Neural progenitor cell (in vitro differentiated cells): ENCODE measurements around the gene NR3C2. TPM values are rescaled to one million over a fixed set of nuclear protein-coding genes. Genes with fewer than 3 reads are reported as not detected.

ENCODE experiments used
- DNase-seq: peaks from one replicate; pipeline ENCODE4 v3.0.0-alpha.2; 2016; ENCODE audit warnings: low spot score
- H2AFZ ChIP-seq: fragments of 200-600 bp; sonication (generic); replicated peaks from 2 replicates; pipeline ENCODE4 v1.6.1; 2016; ENCODE audit warnings: antibody characterized with exemption
- H3F3A ChIP-seq: fragments of 200-600 bp; sonication (generic); 2 replicates; pipeline ENCODE4 v1.6.1; 2016; ENCODE audit warnings: antibody characterized with exemption, low read depth
- H3K27ac ChIP-seq: fragments of 200-600 bp; sonication (generic); 2 replicates; pipeline ENCODE4 v1.5.1; 2016; ENCODE audit warnings: mild to moderate bottlenecking
- H3K27me3 ChIP-seq: fragments of 200-600 bp; sonication (generic); 2 replicates; pipeline ENCODE4 v1.6.1; 2016; ENCODE audit warnings: mild to moderate bottlenecking, moderate library complexity
- H3K36me3 ChIP-seq: fragments of 200-600 bp; sonication (generic); 2 replicates; pipeline ENCODE4 v1.5.1; 2016
- H3K4me1 ChIP-seq: fragments of 200-600 bp; sonication (generic); 2 replicates; pipeline ENCODE4 v1.6.1; 2016; ENCODE audit warnings: mixed run types
- H3K4me2 ChIP-seq: fragments of 200-600 bp; sonication (generic); 2 replicates; pipeline ENCODE4 v1.6.1; 2016
- H3K4me3 ChIP-seq: fragments of 200-600 bp; sonication (generic); 2 replicates; pipeline ENCODE4 v1.5.1; 2016
- H3K79me2 ChIP-seq: fragments of 200-600 bp; sonication (generic); 2 replicates; pipeline ENCODE4 v1.6.1; 2016; ENCODE audit warnings: low read depth
- H3K9ac ChIP-seq: fragments of 200-600 bp; sonication (generic); 2 replicates; pipeline ENCODE4 v1.6.1; 2016
- H3K9me3 ChIP-seq: fragments of 200-600 bp; sonication (generic); 2 replicates; pipeline ENCODE4 v1.5.1; 2016; ENCODE audit warnings: low read depth
- H4K20me1 ChIP-seq: fragments of 200-600 bp; sonication (generic); 2 replicates; pipeline ENCODE4 v1.6.1; 2016; ENCODE audit warnings: low read depth
- H3K27ac Mint-ChIP-seq: 3 replicates; pipeline ENCODE4 v1.8.0; 2021; ENCODE audit warnings: mixed read lengths
- H3K27me3 Mint-ChIP-seq: 2 replicates; pipeline ENCODE4 v1.8.0; 2022; ENCODE audit warnings: low read depth, mild to moderate bottlenecking, inconsistent platforms, moderate library complexity, mixed read lengths; ENCODE audit not compliant: insufficient read depth
- H3K36me3 Mint-ChIP-seq: 3 replicates; pipeline ENCODE4 v1.8.0; 2021; ENCODE audit warnings: mixed read lengths
- H3K4me1 Mint-ChIP-seq: 3 replicates; pipeline ENCODE4 v1.8.0; 2021; ENCODE audit warnings: mixed read lengths
- H3K4me3 Mint-ChIP-seq: 3 replicates; pipeline ENCODE4 v1.8.0; 2021; ENCODE audit warnings: mild to moderate bottlenecking, moderate library complexity, mixed read lengths
- H3K9me3 Mint-ChIP-seq: 3 replicates; pipeline ENCODE4 v1.8.0; 2020; ENCODE audit warnings: mixed read lengths
- EZH2 ChIP-seq: fragments of 200-600 bp; sonication (generic); IDR thresholded peaks from 2 replicates; pipeline ENCODE4 v1.6.1; 2017; ENCODE audit warnings: antibody characterized with exemption, mild to moderate bottlenecking, moderate library complexity
- EZH2phosphoT487 ChIP-seq: fragments of 200-600 bp; sonication (generic); IDR thresholded peaks from 2 replicates; pipeline ENCODE4 v1.6.1; 2017; ENCODE audit warnings: antibody characterized with exemption
- total RNA-seq: library from RNA; depleted of rRNA; stranded (reverse); fragments of >200 nt; gene quantifications from 2 replicates; pipeline ENCODE4 v1.2.3, GENCODE V29; 2015; ENCODE audit warnings: low replicate concordance
- TF ChIP-seq, protein P1 (sequence below): fragments of 200-600 bp; sonication (generic); IDR thresholded peaks from 2 replicates; pipeline ENCODE4 v1.5.1; 2017; ENCODE audit warnings: antibody characterized with exemption, mild to moderate bottlenecking

The NR3C2 gene
- total RNA-seq, 1 donor from 2014 or later: 0.73 TPM

DNA sequence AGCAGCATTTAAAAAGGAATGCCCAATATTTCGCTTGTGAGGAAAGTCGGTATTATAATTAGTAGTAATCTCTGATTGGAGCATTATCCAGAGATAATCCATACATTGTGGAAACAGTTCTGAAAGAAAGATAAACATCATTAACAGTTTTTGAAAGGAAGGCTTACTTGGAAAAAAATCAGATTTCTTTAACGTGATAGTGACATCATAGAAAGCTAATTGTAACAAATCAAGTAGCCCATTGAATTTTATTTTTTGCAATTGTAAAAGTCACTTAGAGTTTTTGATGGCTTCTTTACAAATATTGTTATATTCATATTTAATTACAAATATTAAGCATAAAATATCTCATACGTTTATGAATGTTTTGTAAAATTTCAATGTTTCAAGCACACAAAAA lies 11.6 kb upstream of the NR3C2 start:
- TF ChIP-seq, protein P1, sequence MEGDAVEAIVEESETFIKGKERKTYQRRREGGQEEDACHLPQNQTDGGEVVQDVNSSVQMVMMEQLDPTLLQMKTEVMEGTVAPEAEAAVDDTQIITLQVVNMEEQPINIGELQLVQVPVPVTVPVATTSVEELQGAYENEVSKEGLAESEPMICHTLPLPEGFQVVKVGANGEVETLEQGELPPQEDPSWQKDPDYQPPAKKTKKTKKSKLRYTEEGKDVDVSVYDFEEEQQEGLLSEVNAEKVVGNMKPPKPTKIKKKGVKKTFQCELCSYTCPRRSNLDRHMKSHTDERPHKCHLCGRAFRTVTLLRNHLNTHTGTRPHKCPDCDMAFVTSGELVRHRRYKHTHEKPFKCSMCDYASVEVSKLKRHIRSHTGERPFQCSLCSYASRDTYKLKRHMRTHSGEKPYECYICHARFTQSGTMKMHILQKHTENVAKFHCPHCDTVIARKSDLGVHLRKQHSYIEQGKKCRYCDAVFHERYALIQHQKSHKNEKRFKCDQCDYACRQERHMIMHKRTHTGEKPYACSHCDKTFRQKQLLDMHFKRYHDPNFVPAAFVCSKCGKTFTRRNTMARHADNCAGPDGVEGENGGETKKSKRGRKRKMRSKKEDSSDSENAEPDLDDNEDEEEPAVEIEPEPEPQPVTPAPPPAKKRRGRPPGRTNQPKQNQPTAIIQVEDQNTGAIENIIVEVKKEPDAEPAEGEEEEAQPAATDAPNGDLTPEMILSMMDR: no peak
- TF ChIP-seq EZH2phosphoT487 (no peak), EZH2 (no peak)
- Histone ChIP-seq H2AFZ (no peak overlapping the region), H3K36me3 (no peaks in the 10 kb centered on the region), H3K4me3 (no peak overlapping the region), H3K27ac (no peak overlapping the region), H3K4me2 (no peak overlapping the region), H4K20me1 (no peaks in the 10 kb centered on the region), H3K27me3 (no peaks in the 10 kb centered on the region), H3F3A (no peaks in the 10 kb centered on the region), H3K9me3 (no peaks in the 10 kb centered on the region), H3K4me1 (no peaks in the 10 kb centered on the region), H3K9ac (no peak overlapping the region), H3K79me2 (no peaks in the 10 kb centered on the region)
- no peaks in the 10 kb centered on the region for H3K9me3 Mint-ChIP-seq
- H3K4me3 Mint-ChIP-seq: no peak overlapping the region
- H3K4me1 Mint-ChIP-seq: no peaks in the 10 kb centered on the region
- H3K27me3 Mint-ChIP-seq: no peaks in the 10 kb centered on the region
- no peak for DNase-seq
- no peak overlapping the region for H3K27ac Mint-ChIP-seq
- H3K36me3 Mint-ChIP-seq: no peaks in the 10 kb centered on the region

DNA sequence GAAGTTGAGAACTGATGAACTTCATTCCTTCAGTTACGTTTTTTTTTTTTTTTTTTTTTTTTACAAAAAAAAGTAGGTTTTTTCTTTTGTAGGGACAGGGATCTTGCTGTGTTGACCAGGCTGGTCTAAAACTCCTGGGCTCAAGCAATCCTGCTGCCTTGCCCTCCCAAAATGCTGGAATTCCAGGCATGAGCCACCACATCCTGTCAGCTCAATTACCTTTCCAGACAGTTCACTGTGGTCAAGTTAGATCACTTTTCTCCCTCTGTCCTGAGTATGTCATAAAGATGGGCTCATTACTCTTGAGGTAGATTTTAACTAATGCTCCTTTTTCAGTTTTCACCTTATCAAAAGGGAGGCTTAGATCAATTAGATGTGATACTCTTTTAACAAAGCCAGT lies 10.8 kb upstream of the NR3C2 start:
- H3K4me1 ChIP-seq: no peaks in the 10 kb centered on the region
- no peaks in the 10 kb centered on the region for H3K27me3 Mint-ChIP-seq
- no peaks in the 10 kb centered on the region for H3K36me3 ChIP-seq
- no peaks in the 10 kb centered on the region for H3K4me1 Mint-ChIP-seq
- no peaks in the 10 kb centered on the region for H4K20me1 ChIP-seq
- no peak overlapping the region for H3K27ac Mint-ChIP-seq
- H3K9me3 ChIP-seq: no peaks in the 10 kb centered on the region
- H3K4me3 Mint-ChIP-seq: no peak overlapping the region
- H2AFZ ChIP-seq: no peak overlapping the region
- no peak overlapping the region for H3K9ac ChIP-seq
- H3F3A ChIP-seq: no peaks in the 10 kb centered on the region
- no peak overlapping the region for H3K4me3 ChIP-seq
- peaks cover 6% of the 10 kb centered on the region for H3K27me3 ChIP-seq
- no peak for DNase-seq
- TF ChIP-seq EZH2phosphoT487 (no peak), EZH2 (no peak)
- TF ChIP-seq, protein P1: no peak
- H3K79me2 ChIP-seq: no peaks in the 10 kb centered on the region
- H3K9me3 Mint-ChIP-seq: no peaks in the 10 kb centered on the region
- no peak overlapping the region for H3K27ac ChIP-seq
- no peaks in the 10 kb centered on the region for H3K36me3 Mint-ChIP-seq
- H3K4me2 ChIP-seq: no peak overlapping the region

DNA sequence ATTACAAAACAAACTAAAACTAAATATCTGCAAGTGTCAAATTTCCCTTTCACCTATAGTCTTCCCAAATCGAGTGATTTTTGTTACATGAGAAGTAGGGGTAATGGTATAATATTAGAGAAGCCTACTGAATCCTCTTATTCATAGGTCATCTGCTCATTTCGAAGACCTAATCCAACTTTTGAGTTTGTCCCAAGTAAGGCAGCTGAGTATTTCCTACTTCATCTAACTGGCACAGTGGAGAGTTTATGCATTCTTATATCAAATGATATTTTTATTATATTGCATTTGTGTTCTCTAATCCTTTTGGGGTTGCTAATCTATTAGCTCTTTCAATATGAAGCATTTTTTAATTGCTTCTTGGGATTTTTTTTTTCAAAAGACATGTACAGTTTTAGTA lies 7.7 kb upstream of the NR3C2 start:
- Histone ChIP-seq H3K4me3 (no peak overlapping the region), H3K79me2 (no peaks in the 10 kb centered on the region), H3K9me3 (no peaks in the 10 kb centered on the region), H3K36me3 (no peaks in the 10 kb centered on the region), H3F3A (no peaks in the 10 kb centered on the region), H4K20me1 (no peaks in the 10 kb centered on the region), H3K9ac (no peak overlapping the region), H2AFZ (no peak overlapping the region), H3K27me3 (peaks cover 37% of the 10 kb centered on the region), H3K4me2 (no peak overlapping the region), H3K27ac (no peak overlapping the region), H3K4me1 (no peaks in the 10 kb centered on the region)
- TF ChIP-seq EZH2 (no peak), EZH2phosphoT487 (no peak)
- TF ChIP-seq, protein P1: no peak
- H3K9me3 Mint-ChIP-seq: no peaks in the 10 kb centered on the region
- H3K4me3 Mint-ChIP-seq: no peak overlapping the region
- H3K4me1 Mint-ChIP-seq: peaks cover 4% of the 10 kb centered on the region
- H3K27ac Mint-ChIP-seq: no peak overlapping the region
- no peak for DNase-seq
- H3K27me3 Mint-ChIP-seq: peaks cover 14% of the 10 kb centered on the region
- no peaks in the 10 kb centered on the region for H3K36me3 Mint-ChIP-seq

DNA sequence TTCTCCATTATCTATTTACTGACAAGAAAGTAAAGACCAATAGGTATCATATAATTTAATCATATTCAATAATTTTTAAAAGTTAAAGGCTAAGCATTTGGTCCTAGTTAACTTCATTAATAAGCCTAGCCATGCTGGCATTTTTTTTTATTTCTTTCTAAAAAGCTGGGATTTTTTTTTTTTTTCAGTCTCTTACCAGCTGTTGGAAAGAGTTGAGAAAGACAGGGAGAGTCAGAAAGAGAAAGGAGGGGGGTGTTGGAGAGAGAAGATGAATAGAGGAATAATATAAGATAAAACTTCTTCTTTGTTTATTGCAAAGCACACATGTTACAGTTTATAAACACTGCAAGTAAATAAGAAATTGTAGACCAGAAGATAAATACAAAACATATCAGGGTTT lies 5.9 kb upstream of the NR3C2 start:
- no peak for DNase-seq
- Histone ChIP-seq H3F3A (peaks cover 5% of the 10 kb centered on the region), H3K27ac (no peak overlapping the region), H3K79me2 (no peaks in the 10 kb centered on the region), H3K9me3 (no peaks in the 10 kb centered on the region), H3K9ac (no peak overlapping the region), H2AFZ (no peak overlapping the region), H3K27me3 (peaks cover 55% of the 10 kb centered on the region), H3K4me2 (no peak overlapping the region), H4K20me1 (peaks cover 9% of the 10 kb centered on the region), H3K4me3 (no peak overlapping the region), H3K36me3 (no peaks in the 10 kb centered on the region), H3K4me1 (peaks cover 11% of the 10 kb centered on the region)
- TF ChIP-seq EZH2phosphoT487: no peak
- TF ChIP-seq, protein P1: no peak
- TF ChIP-seq EZH2: no peak
- Mint-ChIP-seq H3K36me3 (no peaks in the 10 kb centered on the region), H3K9me3 (no peaks in the 10 kb centered on the region), H3K27ac (no peak overlapping the region), H3K4me3 (no peak overlapping the region), H3K4me1 (peaks cover 4% of the 10 kb centered on the region), H3K27me3 (peaks cover 23% of the 10 kb centered on the region)
